NOMO-1 (cell line): ENCODE data around the gene ZNF608.

ENCODE experiments used
- DNase-seq, 2 experiments: peaks; one replicate each; lab custom pipeline; 2025; ENCODE audit not compliant: unreplicated experiment in 2 of 2; lab: John Stamatoyannopoulos, UW

ZNF608 gene

GRCh38 chr5:124696898-124697297 is 49.5 kb downstream of the ZNF608 start:
- DNase-seq: no peak
